Sciatic nerve (tissue), 2 donors: ENCODE data around the gene DNER. TPM values are rescaled to one million over a fixed set of nuclear protein-coding genes. Genes with fewer than 3 reads are reported as not detected.
A peak's percentile ranks its signal among the peaks of the same experiment; 100 is the strongest.
"Not testable (repeated sequence)": the region's sequence is repeated elsewhere in the genome, so short reads cannot be mapped to it uniquely, and the experiment has no call there.

ENCODE experiments used
- ATAC-seq: fragments of 200-7000 bp; cut with Tn5 transposase; one replicate; pipeline ENCODE4 v1.9.1; 2020; ENCODE audit warnings: mild to moderate bottlenecking, moderate library complexity
- DNase-seq: peaks from one replicate; pipeline ENCODE4 v3.0.0-alpha.2; 2020; ENCODE audit warnings: low spot score
- intact Hi-C: fragments of 100-400 bp; cut with DNase I; formaldehyde crosslinking; loops from one replicate; pipeline ENCODE4 v1.14.2; 2022
- total RNA-seq: library from RNA; stranded (reverse); fragmentation: NEBNext Ultra II Directional; extraction: Animal tissue kit (Norgen Biotek cat#: 25700); gene quantifications from one replicate; pipeline ENCODE4 v1.2.1, GENCODE V29; 2021
- donor health status: DM: no; HTN: no; CAD: no.
- donor health status: DM: no; HTN: no; CAD: no.

Gene DNER
- total RNA-seq, 1 donor from 2014 or later, result 0.71 TPM

- peak; percentile 67 for ATAC-seq
- DNase-seq, result no peak
- intact Hi-C loops, result no loop called here
Measured at GRCh38 chr2:229388731-229389130, 325.6 kb downstream of the DNER start.

GRCh38 chr2:229387866-229388265, 326.5 kb downstream of the DNER start:
- intact Hi-C loops, result no loop called here
- ATAC-seq (peak; percentile 79), DNase-seq (no peak)

- DNase-seq, result no peak
- intact Hi-C loops, result no loop called here
- ATAC-seq, result no peak
Measured at GRCh38 chr2:229380101-229380625, 334.2 kb downstream of the DNER start.

- intact Hi-C loops, result no loop called here
- ATAC-seq (no peak), DNase-seq (no peak)
Measured at GRCh38 chr2:229378386-229378785, 336.0 kb downstream of the DNER start.

GRCh38 chr2:229376866-229377265, 337.5 kb downstream of the DNER start:
- no peak for ATAC-seq
- intact Hi-C loops, result no loop called here
- no peak for DNase-seq

GRCh38 chr2:229375251-229375650, 339.1 kb downstream of the DNER start:
- no peak for DNase-seq
- ATAC-seq, result no peak
- intact Hi-C loops, result no loop called here

GRCh38 chr2:229373311-229373710, 341.0 kb downstream of the DNER start:
- intact Hi-C loops, ATAC-seq: not testable (repeated sequence)

GRCh38 chr2:229372207-229372606, 342.1 kb downstream of the DNER start:
- no peak for DNase-seq
- intact Hi-C loops, result no loop called here
- no peak for ATAC-seq

More at GRCh38 chr2:229373311-229373710, 341.0 kb downstream of the DNER start:
- not testable (repeated sequence) for DNase-seq

GRCh38 chr2:229371086-229371485, 343.3 kb downstream of the DNER start:
- DNase-seq (no peak), ATAC-seq (no peak)
- intact Hi-C loops, result no loop called here

- peak; percentile 26 for ATAC-seq
- intact Hi-C loops, result no loop called here
- no peak for DNase-seq
Measured at GRCh38 chr2:229370509-229370908, 343.8 kb downstream of the DNER start.

GRCh38 chr2:229363185-229363814, 351.1 kb downstream of the DNER start:
- no peak for DNase-seq
- intact Hi-C loops, result no loop called here
- ATAC-seq, result peak; percentile 17

- no peak for ATAC-seq
- intact Hi-C loops, result no loop called here
- no peak for DNase-seq
Measured at GRCh38 chr2:229350883-229351282, 363.5 kb downstream of the DNER start.

GRCh38 chr2:229350117-229350805, 364.1 kb downstream of the DNER start:
- ATAC-seq (no peak), DNase-seq (no peak)
- intact Hi-C loops, result no loop called here

GRCh38 chr2:229348128-229348527, 366.2 kb downstream of the DNER start:
- intact Hi-C loops, result no loop called here
- ATAC-seq (no peak), DNase-seq (no peak)

- intact Hi-C loops, result no loop called here
- ATAC-seq, result no peak
- DNase-seq, result no peak
Measured at GRCh38 chr2:229346816-229347540, 367.4 kb downstream of the DNER start.

- no peak for DNase-seq
- intact Hi-C loops, result no loop called here
- ATAC-seq, result no peak
Measured at GRCh38 chr2:229344955-229345354, 369.4 kb downstream of the DNER start.

GRCh38 chr2:229344151-229344551, 370.2 kb downstream of the DNER start:
- intact Hi-C loops, result no loop called here
- ATAC-seq (no peak), DNase-seq (no peak)

GRCh38 chr2:229343661-229344060, 370.7 kb downstream of the DNER start:
- ATAC-seq (no peak), DNase-seq (no peak)
- intact Hi-C loops, result no loop called here

- ATAC-seq (peak; percentile 39), DNase-seq (peak; percentile 65)
- intact Hi-C loops, result no loop called here
Measured at GRCh38 chr2:229342376-229342775, 372.0 kb downstream of the DNER start.
